SK-N-SH treated with all-trans-retinoic acid at 6 μM for 48 hours (cell line): ENCODE measurements around the gene PMVK.

Source experiments
- ATAC-seq: fragments of 200-7000 bp; cut with Tn5 transposase; 3 replicates; pipeline ENCODE4 v1.9.1; 2020; ENCODE audit warnings: mild to moderate bottlenecking, moderate library complexity
- BACH2 ChIP-seq: fragments of 250-450 bp; sonication (Bioruptor Pico); IDR thresholded peaks from 2 replicates; pipeline ENCODE4 v1.9.0; 2021; ENCODE audit warnings: mild to moderate bottlenecking, borderline replicate concordance
- CREB5 ChIP-seq: fragments of 250-450 bp; sonication (Bioruptor Pico); IDR thresholded peaks from 2 replicates; pipeline ENCODE4 v1.5.1; 2020; ENCODE audit warnings: low read depth, mild to moderate bottlenecking, moderate library complexity
- CSDC2 ChIP-seq: fragments of 250-450 bp; sonication (Bioruptor Pico); IDR thresholded peaks from 2 replicates; pipeline ENCODE4 v1.5.0; 2020; ENCODE audit warnings: mild to moderate bottlenecking, moderate library complexity
- CSRNP3 ChIP-seq: fragments of 250-450 bp; sonication (Bioruptor Pico); IDR thresholded peaks from 2 replicates; pipeline ENCODE4 v1.5.1; 2021; ENCODE audit warnings: mild to moderate bottlenecking, moderate library complexity
- ISL1 ChIP-seq: fragments of 250-450 bp; sonication (Bioruptor Pico); IDR thresholded peaks from 2 replicates; pipeline ENCODE4 v2.1.2; 2022; ENCODE audit warnings: mild to moderate bottlenecking, moderate library complexity
- OSR1 ChIP-seq: fragments of 250-450 bp; sonication (Bioruptor Pico); IDR thresholded peaks from 2 replicates; pipeline ENCODE4 v1.8.0; 2022; ENCODE audit warnings: moderate library complexity, mild to moderate bottlenecking, inconsistent platforms
- PPARA ChIP-seq: fragments of 250-450 bp; sonication (Bioruptor Pico); IDR thresholded peaks from 2 replicates; pipeline ENCODE4 v1.5.0; 2020; ENCODE audit warnings: mild to moderate bottlenecking, borderline replicate concordance
- RARB ChIP-seq: fragments of 250-450 bp; sonication (Bioruptor Pico); IDR thresholded peaks from 2 replicates; pipeline ENCODE4 v1.8.0; 2021; ENCODE audit warnings: mild to moderate bottlenecking, moderate library complexity
- SNAI2 ChIP-seq: fragments of 250-450 bp; sonication (Bioruptor Pico); IDR thresholded peaks from 2 replicates; pipeline ENCODE4 v1.5.0; 2020; ENCODE audit warnings: mild to moderate bottlenecking, moderate library complexity
- TCF4 ChIP-seq: fragments of 250-450 bp; sonication (Bioruptor Pico); IDR thresholded peaks from 2 replicates; pipeline ENCODE4 v1.8.0; 2021; ENCODE audit warnings: mild to moderate bottlenecking, moderate library complexity, borderline replicate concordance
- TOX ChIP-seq: fragments of 250-450 bp; sonication (Bioruptor Pico); IDR thresholded peaks from 2 replicates; pipeline ENCODE4 v1.8.0; 2021; ENCODE audit warnings: mild to moderate bottlenecking, moderate library complexity, borderline replicate concordance
- TSHZ2 ChIP-seq: fragments of 250-450 bp; sonication (Bioruptor Pico); IDR thresholded peaks from 2 replicates; pipeline ENCODE4 v1.5.0; 2020; ENCODE audit warnings: mild to moderate bottlenecking, moderate library complexity
- ZC3H10 ChIP-seq: fragments of 250-450 bp; sonication (Bioruptor Pico); IDR thresholded peaks from 2 replicates; pipeline ENCODE4 v1.5.1; 2021; ENCODE audit warnings: mild to moderate bottlenecking, moderate library complexity
- ZFP3 ChIP-seq: fragments of 250-450 bp; sonication (Bioruptor Pico); IDR thresholded peaks from 2 replicates; pipeline ENCODE4 v1.5.0; 2020; ENCODE audit warnings: mild to moderate bottlenecking, moderate library complexity
- ZFP30 ChIP-seq: fragments of 450-650 bp; formaldehyde crosslinking; IDR thresholded peaks from 2 replicates; pipeline ENCODE4 v1.5.0; 2022; ENCODE audit warnings: mild to moderate bottlenecking, moderate library complexity
- ZNF565 ChIP-seq: fragments of 450-650 bp; formaldehyde crosslinking; conservative IDR thresholded peaks from 2 replicates; pipeline ENCODE4 v1.5.0; 2020; ENCODE audit warnings: low read depth, mild to moderate bottlenecking, moderate library complexity
- ZNF70 ChIP-seq: fragments of 450-650 bp; formaldehyde crosslinking; IDR thresholded peaks from 2 replicates; pipeline ENCODE4 v1.5.0; 2020; ENCODE audit warnings: mild to moderate bottlenecking, moderate library complexity
- ZNF8 ChIP-seq: fragments of 450-650 bp; formaldehyde crosslinking; IDR thresholded peaks from 2 replicates; pipeline ENCODE4 v1.5.0; 2020; ENCODE audit warnings: mild to moderate bottlenecking, moderate library complexity
- TF ChIP-seq, protein P1 (sequence below): fragments of 250-450 bp; sonication (Bioruptor Pico); IDR thresholded peaks from 2 replicates; pipeline ENCODE4 v1.8.0; 2021; ENCODE audit warnings: low read depth, mild to moderate bottlenecking, moderate library complexity, borderline replicate concordance
- TF ChIP-seq, protein P2 (sequence below): fragments of 250-450 bp; sonication (Bioruptor Pico); IDR thresholded peaks from 2 replicates; pipeline ENCODE4 v1.8.0; 2020; ENCODE audit warnings: mild to moderate bottlenecking, moderate library complexity, borderline replicate concordance

PMVK gene

GRCh38 chr1:154925335-154926170 lies 11.0 kb downstream of the PMVK start (continued):
- no peak for TF ChIP-seq ZNF565 (CRISPR knock-in tag)
- TF ChIP-seq, all 23 proteins: peak for 0

DNA sequence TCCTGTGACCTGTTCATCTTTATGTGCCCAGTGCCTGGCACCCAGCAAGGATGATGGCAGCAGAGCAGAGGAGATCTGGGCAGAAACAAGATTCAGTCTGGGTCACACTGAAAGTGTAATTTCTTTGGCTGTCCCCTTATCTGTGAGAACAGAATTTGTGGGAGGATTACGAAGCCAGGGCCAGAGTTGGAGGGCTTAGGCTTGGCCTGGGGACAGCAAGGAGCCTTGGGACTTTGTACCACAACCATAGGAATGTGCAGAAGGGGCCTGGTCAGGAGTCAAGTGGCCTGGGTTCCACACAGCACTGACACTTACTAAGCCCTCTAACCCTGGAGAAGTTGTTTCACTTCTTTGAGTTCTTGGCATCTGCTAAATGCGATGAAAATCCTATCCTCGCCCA lies 12.8 kb downstream of the PMVK start:
- ATAC-seq = no peak
- TF ChIP-seq ZNF565 (CRISPR knock-in tag) = no peak
- no peak for TF ChIP-seq CSRNP3 (CRISPR knock-in tag)
- TF ChIP-seq CSDC2 (CRISPR knock-in tag) = no peak
- no peak for TF ChIP-seq ZC3H10 (CRISPR knock-in tag)
- TF ChIP-seq, protein P1, sequence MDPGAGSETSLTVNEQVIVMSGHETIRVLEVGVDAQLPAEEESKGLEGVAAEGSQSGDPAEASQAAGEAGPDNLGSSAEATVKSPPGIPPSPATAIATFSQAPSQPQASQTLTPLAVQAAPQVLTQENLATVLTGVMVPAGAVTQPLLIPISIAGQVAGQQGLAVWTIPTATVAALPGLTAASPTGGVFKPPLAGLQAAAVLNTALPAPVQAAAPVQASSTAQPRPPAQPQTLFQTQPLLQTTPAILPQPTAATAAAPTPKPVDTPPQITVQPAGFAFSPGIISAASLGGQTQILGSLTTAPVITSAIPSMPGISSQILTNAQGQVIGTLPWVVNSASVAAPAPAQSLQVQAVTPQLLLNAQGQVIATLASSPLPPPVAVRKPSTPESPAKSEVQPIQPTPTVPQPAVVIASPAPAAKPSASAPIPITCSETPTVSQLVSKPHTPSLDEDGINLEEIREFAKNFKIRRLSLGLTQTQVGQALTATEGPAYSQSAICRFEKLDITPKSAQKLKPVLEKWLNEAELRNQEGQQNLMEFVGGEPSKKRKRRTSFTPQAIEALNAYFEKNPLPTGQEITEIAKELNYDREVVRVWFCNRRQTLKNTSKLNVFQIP (CRISPR knock-in tag) = no peak
- TF ChIP-seq RARB (CRISPR knock-in tag) = no peak
- TF ChIP-seq ISL1 = no peak
- TF ChIP-seq BACH2 (CRISPR knock-in tag) = no peak
- TF ChIP-seq, protein P2, sequence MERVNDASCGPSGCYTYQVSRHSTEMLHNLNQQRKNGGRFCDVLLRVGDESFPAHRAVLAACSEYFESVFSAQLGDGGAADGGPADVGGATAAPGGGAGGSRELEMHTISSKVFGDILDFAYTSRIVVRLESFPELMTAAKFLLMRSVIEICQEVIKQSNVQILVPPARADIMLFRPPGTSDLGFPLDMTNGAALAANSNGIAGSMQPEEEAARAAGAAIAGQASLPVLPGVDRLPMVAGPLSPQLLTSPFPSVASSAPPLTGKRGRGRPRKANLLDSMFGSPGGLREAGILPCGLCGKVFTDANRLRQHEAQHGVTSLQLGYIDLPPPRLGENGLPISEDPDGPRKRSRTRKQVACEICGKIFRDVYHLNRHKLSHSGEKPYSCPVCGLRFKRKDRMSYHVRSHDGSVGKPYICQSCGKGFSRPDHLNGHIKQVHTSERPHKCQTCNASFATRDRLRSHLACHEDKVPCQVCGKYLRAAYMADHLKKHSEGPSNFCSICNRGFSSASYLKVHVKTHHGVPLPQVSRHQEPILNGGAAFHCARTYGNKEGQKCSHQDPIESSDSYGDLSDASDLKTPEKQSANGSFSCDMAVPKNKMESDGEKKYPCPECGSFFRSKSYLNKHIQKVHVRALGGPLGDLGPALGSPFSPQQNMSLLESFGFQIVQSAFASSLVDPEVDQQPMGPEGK (CRISPR knock-in tag) = no peak
- no peak for TF ChIP-seq ZNF8 (CRISPR knock-in tag)
- no peak for TF ChIP-seq TCF4 (CRISPR knock-in tag)
- no peak for TF ChIP-seq ZFP30 (CRISPR knock-in tag)
- TF ChIP-seq CREB5 (CRISPR knock-in tag) = no peak
- TF ChIP-seq OSR1 (CRISPR knock-in tag) = no peak
- TF ChIP-seq TOX (CRISPR knock-in tag) = no peak
- TF ChIP-seq ZNF70 = no peak

DNA sequence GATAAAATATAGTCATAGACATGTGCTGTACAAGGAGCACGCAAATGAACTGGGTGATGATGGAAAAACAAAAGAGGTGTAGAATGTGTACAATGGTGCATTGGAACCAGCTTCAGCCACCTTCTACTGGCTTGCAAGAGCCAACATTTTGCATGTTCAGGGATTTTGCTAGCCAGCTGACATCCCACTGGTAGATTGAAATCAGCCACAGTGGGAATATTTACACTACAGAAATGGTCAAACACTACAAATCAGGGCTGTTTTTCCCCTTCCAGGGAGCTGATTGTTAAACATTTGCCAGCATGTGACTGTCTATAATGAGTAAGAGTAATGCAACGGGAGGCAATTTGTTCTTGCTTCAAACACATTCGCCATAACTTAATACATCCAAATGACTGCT lies 23.2 kb downstream of the PMVK start:
- ATAC-seq = no peak
- TF ChIP-seq ZNF70 = no peak
- no peak for TF ChIP-seq ZNF565 (CRISPR knock-in tag)
- no peak for TF ChIP-seq ZC3H10 (CRISPR knock-in tag)
- no peak for TF ChIP-seq PPARA (CRISPR knock-in tag)
- no peak for TF ChIP-seq TSHZ2 (CRISPR knock-in tag)
- TF ChIP-seq, all 23 proteins: peak for 0

- ATAC-seq = no peak
- TF ChIP-seq ZNF565 (CRISPR knock-in tag) (no peak), SNAI2 (CRISPR knock-in tag) (no peak), ZC3H10 (CRISPR knock-in tag) (no peak), TCF4 (CRISPR knock-in tag) (no peak), ZNF70 (no peak), OSR1 (CRISPR knock-in tag) (no peak), ZFP3 (CRISPR knock-in tag) (no peak), TOX (CRISPR knock-in tag) (no peak)
- TF ChIP-seq, protein P2 (CRISPR knock-in tag) = no peak
These were observed 23.8 kb downstream of the PMVK start for GRCh38 chr1:154912755-154913154.
